NCI-H2227 treated with DMSO at 0.1 percent for 48 hours (cell line): ENCODE measurements around the gene FAM163A.
"Not testable (repeated sequence)": the region's sequence is repeated elsewhere in the genome, so short reads cannot be mapped to it uniquely, and the experiment has no call there.

Experiments
- DNase-seq: peaks from one replicate; lab custom pipeline; 2025; lab: John Stamatoyannopoulos, UW

The FAM163A gene

GRCh38 chr1:179793281-179793680 lies 50.2 kb downstream of the FAM163A start:
- DNase-seq: no peak

- no peak for DNase-seq
These were observed 51.1 kb downstream of the FAM163A start for GRCh38 chr1:179794146-179794545.

- no peak for DNase-seq
These were observed 51.6 kb downstream of the FAM163A start for GRCh38 chr1:179794669-179795068.

- no peak for DNase-seq
These were observed 55.2 kb downstream of the FAM163A start for GRCh38 chr1:179798213-179798863.

- no peak for DNase-seq
These were observed 55.9 kb downstream of the FAM163A start for GRCh38 chr1:179798864-179799516.

GRCh38 chr1:179800481-179800880 lies 57.4 kb downstream of the FAM163A start:
- no peak for DNase-seq

DNA sequence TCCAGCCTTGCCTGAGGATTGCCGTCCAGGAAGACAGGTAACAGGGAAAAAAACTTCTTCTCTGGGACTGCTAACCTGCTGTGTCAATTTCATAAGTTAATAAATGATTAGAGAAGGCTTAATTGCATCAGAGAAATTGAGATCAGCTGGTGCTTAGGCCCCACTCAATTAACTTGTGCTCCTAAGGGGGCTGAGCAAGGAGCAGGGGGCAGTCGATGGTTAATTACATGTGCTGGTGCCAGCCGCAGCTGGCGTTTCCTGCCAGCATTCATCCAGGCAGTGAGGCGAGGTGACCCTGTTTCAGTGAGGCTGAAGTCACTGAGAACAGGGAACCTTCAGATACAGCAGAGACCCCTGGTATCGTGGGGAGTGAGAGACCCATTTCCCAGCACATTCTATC lies 60.0 kb downstream of the FAM163A start:
- no peak for DNase-seq

DNA sequence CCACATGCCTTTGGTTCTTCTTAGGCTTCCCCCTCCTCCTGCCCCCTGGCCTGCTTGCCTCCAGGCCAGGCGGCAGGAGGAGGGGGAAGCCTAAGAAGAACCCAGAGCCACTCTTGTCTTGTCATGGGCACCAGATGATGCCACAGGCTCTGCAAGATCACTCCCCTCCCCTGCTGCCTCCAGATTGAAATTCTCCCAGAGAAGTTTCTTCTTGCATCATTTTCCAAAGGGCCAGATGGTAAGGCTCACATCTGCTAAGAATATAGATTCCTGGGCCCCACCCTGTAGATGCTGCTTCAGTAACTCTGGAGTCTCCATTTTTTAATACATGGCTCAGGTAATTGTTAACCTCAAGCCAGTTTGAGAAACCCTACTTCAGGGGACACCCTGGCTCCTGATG lies 60.8 kb downstream of the FAM163A start:
- DNase-seq: no peak

- DNase-seq: not testable (repeated sequence)
These were observed 61.3 kb downstream of the FAM163A start for GRCh38 chr1:179804417-179804816.

DNA sequence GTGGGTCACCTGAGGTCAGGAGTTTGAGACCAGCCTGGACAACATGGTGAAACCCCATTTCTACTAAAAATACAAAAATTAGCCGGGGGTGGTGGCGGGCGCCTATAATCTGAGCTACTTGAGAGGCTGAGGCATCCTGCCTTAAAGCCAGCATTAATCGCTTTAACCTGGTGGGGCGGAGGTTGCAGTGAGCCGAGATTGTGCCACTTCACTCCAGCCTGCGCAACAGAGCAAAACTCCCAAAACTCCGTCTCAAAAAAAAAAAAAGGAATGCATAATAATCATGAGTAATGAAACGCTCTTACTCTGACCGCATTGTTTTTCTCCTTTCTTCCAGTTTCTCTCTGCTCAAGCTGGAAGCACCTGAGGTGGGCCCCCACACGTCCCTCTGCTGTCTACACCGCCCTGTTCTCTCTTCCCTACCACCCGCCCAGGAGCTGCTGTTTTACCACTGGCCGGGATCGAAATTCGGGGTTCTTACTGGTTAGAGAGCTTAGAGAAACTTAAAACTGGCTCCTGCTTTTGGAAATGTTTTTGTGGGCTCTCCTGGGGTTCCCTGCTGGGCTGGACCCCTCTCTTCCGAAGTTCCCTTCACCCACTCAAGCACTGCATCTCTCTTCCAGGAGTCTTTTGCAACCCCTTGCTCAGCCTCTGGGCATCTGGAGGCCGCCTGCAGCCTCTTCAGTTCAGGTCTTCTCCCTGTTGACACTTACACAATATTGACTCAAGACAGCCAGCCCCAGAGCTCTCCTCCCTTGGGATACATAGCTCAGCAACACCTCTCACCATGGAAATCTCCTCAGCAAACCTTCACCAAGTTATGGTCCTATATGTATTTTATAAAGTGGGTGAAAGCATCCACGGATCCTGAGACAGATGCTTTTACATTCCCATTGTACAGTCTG lies 62.5 kb downstream of the FAM163A start:
- DNase-seq: no peak

DNA sequence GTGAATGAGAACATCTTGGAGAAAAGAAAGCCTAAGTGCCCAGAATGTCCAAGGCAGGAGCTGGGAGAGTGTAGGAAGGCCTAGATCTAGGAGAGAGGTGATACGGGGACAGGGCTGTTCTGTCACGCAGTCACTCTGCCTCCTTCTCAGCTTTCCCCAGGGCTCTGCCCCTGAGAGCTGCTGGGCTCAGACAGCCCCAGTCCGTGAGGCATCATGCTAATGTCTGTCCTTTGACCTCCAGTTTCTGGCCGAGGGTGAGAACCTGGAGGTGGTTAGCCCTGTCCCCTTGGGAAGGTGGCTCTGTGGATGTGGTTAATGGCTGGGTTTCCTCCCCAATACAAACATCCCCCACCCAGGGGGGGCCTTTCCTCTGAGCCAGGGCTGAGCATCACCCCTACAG lies 63.2 kb downstream of the FAM163A start:
- no peak for DNase-seq

- no peak for DNase-seq
These were observed 64.2 kb downstream of the FAM163A start for GRCh38 chr1:179807291-179807690.

DNA sequence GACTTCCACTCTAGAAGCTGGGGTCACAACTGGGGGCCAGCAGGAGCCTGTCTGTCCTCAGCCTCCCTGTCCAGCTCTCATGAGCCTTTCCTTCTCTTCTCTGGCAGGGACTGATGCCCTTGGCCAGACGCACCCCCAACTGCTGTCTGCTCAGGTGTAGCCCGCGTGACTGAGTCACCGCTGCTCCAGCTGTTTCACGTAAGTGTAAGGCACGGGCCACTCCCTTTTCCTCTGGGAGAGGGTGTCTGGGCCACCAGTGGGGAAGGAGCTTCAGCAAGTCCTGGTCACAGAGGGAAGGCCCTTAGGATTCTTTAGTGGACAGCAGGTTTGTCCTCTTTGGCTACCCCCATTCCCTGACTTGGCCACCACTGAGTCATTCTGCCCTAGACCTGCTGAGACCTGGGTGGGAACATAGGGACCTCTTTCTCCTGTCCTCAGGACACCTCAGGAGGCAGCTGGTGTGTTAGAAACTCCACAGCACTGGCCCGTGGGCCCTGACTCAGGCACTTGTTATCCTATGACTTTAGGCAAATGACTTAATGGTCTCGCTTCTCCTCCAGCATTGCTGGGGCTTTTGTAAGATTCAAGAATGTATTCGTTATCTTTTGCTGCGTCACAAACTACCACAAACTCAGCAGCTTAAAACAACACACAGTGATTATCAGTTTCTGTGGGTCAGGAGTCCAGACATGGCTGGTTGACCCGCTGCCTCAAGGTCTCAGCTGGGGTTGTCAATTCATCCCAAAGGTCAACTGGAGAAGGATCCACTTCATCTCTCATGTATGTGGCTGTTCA lies 64.8 kb downstream of the FAM163A start:
- DNase-seq: no peak

- no peak for DNase-seq
These were observed 65.4 kb downstream of the FAM163A start for GRCh38 chr1:179808503-179808902.

GRCh38 chr1:179809506-179810366 lies 66.6 kb downstream of the FAM163A start:
- DNase-seq: peak; percentile 73

DNA sequence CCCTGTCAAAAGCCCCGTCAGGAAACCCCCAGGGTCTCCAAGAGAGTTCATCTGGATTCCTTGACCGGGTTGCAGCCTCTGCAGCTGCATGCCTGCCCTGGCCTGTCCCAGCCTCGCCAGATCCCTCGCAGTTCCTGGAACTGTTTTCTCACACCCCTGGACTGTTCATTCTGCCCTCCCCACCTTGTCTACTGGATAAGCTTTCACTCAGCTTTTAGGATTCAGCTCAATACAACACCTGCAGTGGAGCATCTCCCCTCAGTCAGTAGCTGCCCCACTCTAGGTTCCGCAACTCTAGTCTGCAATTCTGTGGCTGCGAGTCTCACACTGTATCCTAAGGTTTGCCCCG lies 67.2 kb downstream of the FAM163A start:
- no peak for DNase-seq

GRCh38 chr1:179812501-179813292 lies 69.6 kb downstream of the FAM163A start:
- DNase-seq: no peak

DNA sequence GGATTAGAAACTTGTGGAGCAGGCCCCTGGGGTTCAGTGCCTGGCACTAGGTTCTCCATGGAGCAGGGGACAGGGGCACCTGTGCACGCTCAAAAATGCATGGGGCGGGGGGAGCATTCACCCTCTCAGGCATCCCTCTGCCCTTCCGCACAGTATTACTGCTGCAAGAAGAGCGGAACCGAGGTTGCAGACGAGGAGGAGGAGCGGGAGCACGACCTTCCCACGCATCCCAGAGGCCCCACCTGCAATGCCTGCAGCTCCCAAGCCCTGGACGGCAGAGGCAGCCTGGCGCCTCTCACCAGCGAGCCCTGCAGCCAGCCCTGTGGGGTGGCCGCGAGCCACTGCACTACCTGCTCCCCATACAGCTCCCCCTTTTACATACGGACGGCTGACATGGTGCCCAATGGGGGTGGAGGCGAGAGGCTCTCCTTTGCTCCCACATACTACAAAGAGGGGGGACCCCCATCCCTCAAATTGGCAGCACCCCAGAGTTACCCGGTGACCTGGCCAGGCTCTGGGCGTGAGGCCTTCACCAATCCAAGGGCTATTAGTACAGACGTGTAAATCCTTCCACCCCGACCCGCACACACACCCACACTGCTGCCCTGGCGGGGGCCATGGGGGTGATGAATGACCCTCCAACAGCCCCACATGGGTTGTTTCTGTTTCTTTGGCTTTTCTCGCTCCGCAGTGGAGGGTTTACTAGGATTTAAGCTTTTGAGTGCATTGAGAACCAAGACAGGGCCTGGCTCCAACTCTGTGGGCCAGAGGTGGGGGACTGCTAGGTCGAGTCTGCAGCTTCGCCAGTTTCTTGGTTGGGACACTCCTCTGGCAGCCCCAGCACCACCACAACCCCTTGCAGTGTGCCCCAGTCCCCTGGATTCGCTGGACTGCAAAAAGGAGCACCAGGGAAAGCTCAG lies 70.8 kb downstream of the FAM163A start:
- DNase-seq: no peak

DNA sequence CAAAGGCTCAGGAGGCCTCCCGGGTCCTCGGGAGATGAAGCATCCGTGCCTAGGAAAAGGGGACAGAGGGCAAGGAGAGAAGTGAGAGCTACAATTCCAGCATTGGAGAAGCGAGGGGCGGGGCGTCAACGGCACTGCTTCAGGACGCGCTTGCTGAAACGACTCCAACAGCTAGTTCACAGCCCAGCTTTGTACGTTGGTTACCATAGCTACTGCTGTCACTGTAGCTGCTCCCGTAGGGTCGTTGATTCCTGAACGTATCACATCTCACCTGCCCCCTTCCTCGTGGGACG lies 71.4 kb downstream of the FAM163A start:
- DNase-seq: no peak

GRCh38 chr1:179815641-179816040 lies 72.5 kb downstream of the FAM163A start:
- DNase-seq: no peak
